HepG2 (cell line): ENCODE data around the gene GRAMD1A. TPM values are rescaled to one million over a fixed set of nuclear protein-coding genes. Genes with fewer than 3 reads are reported as not detected.
"Not testable (repeated sequence)": the region's sequence is repeated elsewhere in the genome, so short reads cannot be mapped to it uniquely, and the experiment has no call there.

Experiments
- ATAC-seq: fragments of 200-7000 bp; cut with Tn5 transposase; 3 replicates; pipeline ENCODE4 v1.9.1; 2020; ENCODE audit warnings: mild to moderate bottlenecking, moderate library complexity
- BruUV-seq: library from RNA; stranded (reverse); fragments of 400-500 nt; replicated peaks from 2 replicates; lab custom pipeline; 2021; lab: Mats Ljungman, UMichigan
- CTCF ChIA-PET: fragments of 300-600 bp; formaldehyde crosslinking; extraction: SDS; loops from one replicate; lab custom pipeline; 2021; ENCODE audit warnings: low total read pairs, inconsistent platforms, low intra/inter-chr PET ratio; lab: Yijun Ruan, JAX
- POLR2A ChIA-PET: fragments of 350-600 bp; sonication (Branson Sonifier 250); formaldehyde crosslinking; loops from one replicate; lab custom pipeline; 2020; ENCODE audit warnings: antibody characterized with exemption, inconsistent platforms; lab: Yijun Ruan, JAX
- DNase-seq: peaks from one replicate; pipeline ENCODE4 v3.0.0-alpha.2; 2015; ENCODE audit warnings: low spot score
- FAIRE-seq: peaks from 3 replicates; lab custom pipeline; 2011; peaks lifted over from hg19 to GRCh38; lab: Jason Lieb, UNC
- H2AFZ ChIP-seq: one replicate; pipeline ENCODE4 v1.6.1; 2011; ENCODE audit warnings: low read length, inconsistent platforms
- H3K27ac ChIP-seq: fragments of 300-600 bp; 3 replicates; pipeline ENCODE4 v1.8.0; 2011; ENCODE audit warnings: mixed run types, mild to moderate bottlenecking, mixed read lengths, low read length, inconsistent platforms; ENCODE audit not compliant: insufficient read depth; ENCODE audit errors: extremely low read length
- H3K27me3 ChIP-seq, 2 experiments: fragments of 200-600 bp in 1 of 2; 2 replicates in 1 of 2; 3 replicates in 1 of 2; pipeline versions ENCODE4 v1.6.0 to v1.8.0; 2011; ENCODE audit warnings: low read length in 2 of 2, mild to moderate bottlenecking in 2 of 2, moderate library complexity in 2 of 2, inconsistent platforms in 1 of 2; ENCODE audit not compliant: insufficient read depth in 2 of 2, control insufficient read depth in 1 of 2
- H3K36me3 ChIP-seq, 2 experiments: fragments of 200-600 bp in 1 of 2; replicated peaks in 1 of 2; 2 replicates in 1 of 2; 3 replicates in 1 of 2; pipeline versions ENCODE4 v1.5.1 to v1.8.0; 2011; ENCODE audit warnings: low read length in 2 of 2, inconsistent platforms in 1 of 2; ENCODE audit not compliant: insufficient read depth in 2 of 2, control insufficient read depth in 1 of 2
- H3K4me1 ChIP-seq: 2 replicates; pipeline ENCODE4 v1.5.1; 2012; ENCODE audit warnings: low read length, inconsistent platforms; ENCODE audit not compliant: insufficient read depth
- H3K4me2 ChIP-seq: 2 replicates; pipeline ENCODE4 v1.6.0; 2011; ENCODE audit warnings: low read depth, low read length, inconsistent platforms
- H3K4me3 ChIP-seq, 3 experiments: fragments of 200-600 bp in 1 of 3; sonication (generic), shearing (Covaris generic) in 1 of 3; replicated peaks in 1 of 3; 2 replicates each; pipeline ENCODE4 v1.5.1; 2011 to 2016; ENCODE audit warnings: low read length in 3 of 3, inconsistent platforms in 2 of 3, low read depth in 2 of 3, mild to moderate bottlenecking in 2 of 3, control low read depth in 1 of 3, mixed read lengths in 1 of 3; ENCODE audit not compliant: insufficient read depth in 1 of 3
- H3K79me2 ChIP-seq: one replicate; pipeline ENCODE4 v1.6.1; 2011; ENCODE audit warnings: low read length, inconsistent platforms; ENCODE audit not compliant: insufficient read depth
- H3K9ac ChIP-seq: 2 replicates; pipeline ENCODE4 v1.6.0; 2011; ENCODE audit warnings: mild to moderate bottlenecking, low read depth, low read length, inconsistent platforms; ENCODE audit not compliant: insufficient read depth
- H3K9me3 ChIP-seq: 2 replicates; pipeline ENCODE4 v1.5.1; 2012; ENCODE audit warnings: mild to moderate bottlenecking, low read length
- H4K20me1 ChIP-seq: 2 replicates; pipeline ENCODE4 v1.6.0; 2011; ENCODE audit warnings: inconsistent platforms, mild to moderate bottlenecking, low read length, moderate library complexity; ENCODE audit not compliant: insufficient read depth
- ARID4A ChIP-seq: sonication (generic); formaldehyde crosslinking; IDR thresholded peaks from 2 replicates; pipeline ENCODE4 v1.5.0; 2020; ENCODE audit warnings: mild to moderate bottlenecking, missing genetic modification reagents, borderline replicate concordance
- FOXJ3 ChIP-seq: sonication (generic); formaldehyde crosslinking; IDR thresholded peaks from 2 replicates; pipeline ENCODE4 v1.4.0; 2020; ENCODE audit warnings: missing genetic modification reagents, mild to moderate bottlenecking, borderline replicate concordance
- GFI1 ChIP-seq: sonication (generic); formaldehyde crosslinking; IDR thresholded peaks from 2 replicates; pipeline ENCODE4 v1.5.0; 2020; ENCODE audit warnings: missing genetic modification reagents, mild to moderate bottlenecking, borderline replicate concordance
- KDM2A ChIP-seq: sonication (generic); formaldehyde crosslinking; IDR thresholded peaks from 2 replicates; pipeline ENCODE4 v1.4.0; 2020; ENCODE audit warnings: low read depth, missing genetic modification reagents, borderline replicate concordance
- RBM22 ChIP-seq: fragments of 200-400 bp; formaldehyde crosslinking; optimal IDR thresholded peaks from 2 replicates; pipeline ENCODE3; 2017; ENCODE audit warnings: mild to moderate bottlenecking, low read length, moderate library complexity
- SETDB1 ChIP-seq: sonication (generic); formaldehyde crosslinking; IDR thresholded peaks from 2 replicates; pipeline ENCODE4 v1.5.1; 2020; ENCODE audit warnings: missing genetic modification reagents, mild to moderate bottlenecking, borderline replicate concordance
- WGBS: methylation state at CpG from one replicate; pipeline ENCODE4 v1.1.6; 2017; ENCODE audit warnings: low lambda C conversion rate; 5-methylcytosine and 5-hydroxymethylcytosine counted together
- in situ Hi-C: cut with HindIII; loops from 2 replicates; pipeline ENCODE4 v1.10.0; 2017; ENCODE audit warnings: low pct_unique_long_range_greater_than_20kb; ENCODE audit not compliant: extremely low pct_ligation_motif_present
- intact Hi-C: fragments of 100-400 bp; cut with micrococcal nuclease; formaldehyde crosslinking; loops from one replicate; pipeline ENCODE4 v1.10.0; 2022; ENCODE audit not compliant: unreplicated experiment
- polyA plus RNA-seq, 8 experiments: library from polyadenylated mRNA; depleted of rRNA in 3 of 8; stranded (reverse) in 7 of 8; unstranded in 1 of 8; fragments of >200 nt; fragmentation: Illumina TruSeq in 4 of 8; extraction: Trizol in 4 of 8; gene quantifications; 2 replicates each; pipeline versions ENCODE4 v1.2.1 to v1.2.3, GENCODE V29; 2011 to 2016; ENCODE audit warnings: low read depth in 4 of 8, missing spikeins in 1 of 8, mixed read lengths in 1 of 8; ENCODE audit not compliant: insufficient read depth in 1 of 8
- total RNA-seq, 5 experiments: library from RNA; depleted of rRNA; stranded (reverse); fragments of >200 nt; fragmentation: Illumina TruSeq; extraction: Trizol; gene quantifications; 2 replicates each; pipeline ENCODE4 v1.2.3, GENCODE V29; 2016; ENCODE audit warnings: low read depth in 1 of 5

GRAMD1A gene
- total and polyA plus RNA-seq, 2 of the 13 experiments (the other 11 are each of a cell fraction or from before 2014, with no cell fraction given) = 14.7 to 181 TPM

GRCh38 chr19:35027851-35028599 lies 27.9 kb downstream of the GRAMD1A start (continued):
- no peak for TF ChIP-seq ARID4A (CRISPR knock-in tag)
- TF ChIP-seq RBM22 = peak; percentile 69
- TF ChIP-seq KDM2A (CRISPR knock-in tag) = no peak
- no peak for TF ChIP-seq FOXJ3
- no peak for TF ChIP-seq GFI1 (CRISPR knock-in tag)
- no peak for TF ChIP-seq SETDB1 (CRISPR knock-in tag)

DNA sequence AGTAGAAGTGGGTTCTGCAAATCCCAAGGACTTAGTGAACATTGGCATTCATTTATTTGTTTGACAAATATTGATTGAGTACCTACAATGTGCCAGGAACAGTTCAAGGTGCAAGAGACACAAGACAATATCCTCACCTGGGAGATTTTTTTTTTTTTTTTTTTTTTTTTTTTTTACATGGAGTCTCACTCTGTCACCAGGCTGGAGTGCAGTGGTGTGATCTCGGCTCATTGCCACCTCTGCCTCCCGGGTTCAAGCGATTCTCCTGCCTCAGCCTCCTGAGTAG lies 28.4 kb downstream of the GRAMD1A start:
- BruUV-seq, H2AFZ ChIP-seq, in situ Hi-C loops, H3K4me3 ChIP-seq, ATAC-seq, CTCF ChIA-PET, H3K9ac ChIP-seq, H4K20me1 ChIP-seq, H3K79me2 ChIP-seq, FAIRE-seq, H3K9me3 ChIP-seq, intact Hi-C loops, H3K27me3 ChIP-seq, H3K4me2 ChIP-seq, H3K27ac ChIP-seq: not testable (repeated sequence)
- peak; percentile 55 for DNase-seq
- 48% methylated on average over 3 of the region's 3 CpGs for WGBS
- POLR2A ChIA-PET = interaction anchor here (1.7 kb wide), 1 partner anchor 22 kb away, joined by 5 read pairs; no protein-coding TSS in a partner anchor
- H3K36me3 ChIP-seq = peaks cover 13 to 43% of the 10 kb centered on the region in 2 experiments
- H3K4me1 ChIP-seq = peaks cover 38% of the 10 kb centered on the region
